DMS53 treated with DMSO at 0.1 percent for 48 hours (cell line): ENCODE measurements around the gene CTSD.

Source experiments
- DNase-seq: peaks from one replicate; lab custom pipeline; 2025; ENCODE audit not compliant: unreplicated experiment; lab: John Stamatoyannopoulos, UW

CTSD gene

DNA sequence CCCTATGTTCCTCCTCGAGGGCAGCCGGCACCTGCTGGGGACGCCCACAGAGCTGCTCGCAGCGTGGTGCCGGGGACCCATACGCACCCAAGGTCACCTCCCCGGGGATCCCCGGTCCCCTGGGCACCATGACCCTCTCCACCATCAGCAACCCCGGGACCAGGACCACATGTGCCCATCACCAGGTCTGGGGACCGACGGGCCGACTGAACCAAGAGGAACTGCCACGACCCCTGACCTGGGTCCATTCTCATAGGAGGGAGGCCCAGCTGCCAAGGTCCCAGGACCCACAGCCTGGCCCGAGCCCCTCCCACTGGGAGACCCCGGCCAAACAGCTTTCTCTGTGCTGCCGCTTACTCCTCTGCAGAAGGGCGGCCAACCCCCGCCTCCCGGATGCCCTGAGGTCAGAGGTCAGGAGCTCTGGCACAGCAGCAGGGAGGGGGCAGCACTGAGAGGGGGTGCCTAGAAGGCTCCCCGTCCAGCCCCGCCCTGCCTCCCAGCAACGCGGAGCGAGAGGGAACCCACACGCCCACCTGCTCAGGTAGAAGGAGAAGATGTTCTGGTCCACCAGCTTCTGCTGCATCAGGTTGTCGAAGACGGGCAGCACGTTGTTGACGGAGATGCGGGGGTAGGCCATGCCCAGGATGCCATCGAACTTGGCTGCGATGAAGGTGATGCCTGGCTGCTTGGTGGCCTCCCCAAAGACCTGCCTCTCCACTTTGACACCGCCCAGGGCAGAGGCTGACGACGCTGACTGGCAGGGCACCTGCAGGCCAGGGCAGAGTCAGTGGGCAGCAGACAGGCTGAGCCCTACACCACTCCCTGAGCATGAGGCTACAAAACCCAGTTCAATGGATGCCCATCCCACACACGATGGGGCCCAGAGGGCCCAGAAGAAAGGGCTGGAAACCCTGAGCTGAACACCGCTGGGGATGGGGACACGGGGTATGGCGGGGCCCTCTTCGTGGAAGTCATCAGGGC lies 6.6 kb downstream of the CTSD start:
- DNase-seq: no peak

DNA sequence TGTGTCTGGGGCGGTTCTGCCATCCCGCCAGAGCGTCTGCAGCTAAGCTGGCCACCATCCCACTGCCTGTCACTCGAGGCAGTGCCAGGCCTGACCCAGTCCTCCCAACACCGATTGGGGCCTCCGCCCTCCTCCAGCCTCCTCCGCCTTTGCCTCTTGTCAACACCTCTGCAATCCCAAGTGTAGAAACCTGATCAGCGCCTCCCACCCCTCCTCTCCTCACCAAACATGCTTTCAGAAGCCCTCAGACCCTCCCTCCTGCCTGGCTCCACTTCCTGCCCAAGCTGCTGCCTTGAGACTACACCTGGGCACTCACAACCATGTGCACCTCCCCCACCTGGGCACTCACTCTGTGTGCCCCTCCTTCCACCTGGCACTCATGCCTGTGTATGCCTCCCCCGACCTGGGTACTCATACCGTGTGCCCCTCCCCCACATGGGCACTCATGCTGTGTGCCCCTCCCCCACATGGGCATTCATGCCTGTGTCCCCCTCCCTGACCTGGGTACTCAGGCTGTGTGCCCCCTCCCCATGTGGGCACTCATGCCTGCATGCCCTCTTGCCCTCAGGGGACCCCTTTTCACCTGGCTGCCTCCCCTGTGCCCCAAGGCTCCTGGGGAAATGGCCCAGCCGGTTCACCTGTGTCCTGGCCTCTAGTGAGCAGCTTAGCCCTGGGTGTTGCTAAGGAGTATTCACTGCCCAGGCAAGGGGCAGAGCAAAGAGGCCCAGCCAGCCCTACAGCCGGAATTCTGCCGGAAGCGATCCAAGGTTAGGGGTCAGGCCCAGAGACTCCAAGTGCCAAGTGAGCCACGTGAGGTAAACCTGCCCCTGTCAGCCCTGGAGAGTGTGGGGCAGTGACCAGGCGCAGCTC lies 7.8 kb downstream of the CTSD start:
- no peak for DNase-seq

GRCh38 chr11:1755344-1755691 lies 8.4 kb downstream of the CTSD start:
- no peak for DNase-seq

- DNase-seq: no peak
Observed at GRCh38 chr11:1754376-1755150, 9.2 kb downstream of the CTSD start.

- DNase-seq: no peak
Observed at GRCh38 chr11:1753929-1754305, 9.8 kb downstream of the CTSD start.

- no peak for DNase-seq
Observed at GRCh38 chr11:1753229-1753928, 10.3 kb downstream of the CTSD start.

DNA sequence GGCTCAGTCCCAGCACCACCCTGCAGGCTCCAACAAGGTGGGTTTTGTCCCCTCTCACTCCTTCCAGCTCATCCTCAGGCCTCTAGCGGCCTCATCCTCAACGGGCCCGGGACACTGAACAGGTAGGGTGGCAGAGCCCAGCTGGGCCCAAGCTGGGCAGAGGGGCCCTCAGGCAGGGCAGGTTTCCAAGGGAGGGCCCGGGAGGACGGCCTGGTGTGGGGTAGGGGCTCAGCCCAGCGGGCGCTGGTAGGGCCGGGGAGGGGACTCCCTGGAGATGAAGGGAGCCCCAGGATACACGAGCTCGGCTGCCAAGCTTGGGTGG lies 10.9 kb downstream of the CTSD start:
- no peak for DNase-seq

DNA sequence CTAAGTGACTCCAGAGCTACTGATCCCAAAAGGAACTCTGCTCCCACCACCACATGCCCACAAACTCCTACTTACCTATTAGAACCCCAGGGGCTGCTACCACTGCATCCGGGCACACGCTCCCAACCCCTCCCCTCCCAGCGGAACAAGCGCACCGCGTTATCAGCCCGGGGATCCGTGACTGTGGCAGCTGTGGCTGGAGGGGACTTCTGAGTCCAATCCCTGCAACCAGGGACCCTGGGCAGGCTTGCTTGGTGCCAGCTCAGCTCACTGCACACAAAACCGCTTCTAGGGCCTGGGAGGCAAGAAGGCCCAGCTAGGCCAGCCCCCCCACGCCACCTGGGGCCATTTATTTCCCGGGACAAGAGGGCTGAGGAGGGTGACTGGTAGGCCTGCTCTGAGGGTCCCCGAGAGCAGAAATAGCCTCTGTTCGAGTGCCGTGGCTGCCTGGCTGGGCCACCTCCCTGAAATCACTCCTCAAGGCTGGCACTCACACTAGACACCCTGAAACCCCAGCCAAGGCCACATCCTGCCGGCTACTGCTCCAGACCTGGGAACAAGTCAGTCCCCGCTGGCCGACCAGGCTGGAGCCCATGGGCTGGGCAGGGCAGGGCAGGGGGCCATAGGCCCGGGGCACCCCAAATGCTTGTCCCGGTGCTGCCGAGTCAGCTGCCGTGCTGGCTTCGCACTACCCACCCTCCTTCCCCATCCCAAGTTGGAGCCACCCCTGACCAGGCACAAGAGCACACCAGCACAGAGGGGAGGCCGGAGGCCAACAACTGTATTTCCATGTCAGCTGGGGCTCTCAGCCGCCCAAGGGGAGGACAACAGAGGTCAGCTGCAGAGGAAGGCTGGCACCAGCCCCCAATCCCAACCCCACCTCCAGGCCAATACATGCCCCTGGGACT lies 11.5 kb downstream of the CTSD start:
- no peak for DNase-seq

DNA sequence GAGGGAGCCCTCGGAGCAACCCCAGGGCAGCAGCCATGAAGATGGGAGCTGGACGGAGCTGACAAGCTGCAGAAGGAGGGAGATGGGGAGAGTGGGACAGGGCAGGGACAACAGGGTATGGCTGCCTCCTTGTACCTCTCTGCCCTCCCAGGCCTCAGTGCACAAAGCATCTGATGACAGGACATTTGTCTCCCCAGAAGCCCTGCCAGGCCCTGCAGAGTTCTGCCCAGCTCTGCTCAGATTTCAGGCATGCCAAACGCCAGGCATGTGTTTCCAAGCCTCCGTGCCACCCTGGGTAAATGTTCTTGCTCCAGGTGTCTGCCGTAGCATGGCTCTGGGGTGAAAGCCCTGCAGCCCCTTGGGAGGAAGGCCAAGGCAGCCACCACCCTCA lies 12.2 kb downstream of the CTSD start:
- no peak for DNase-seq

DNA sequence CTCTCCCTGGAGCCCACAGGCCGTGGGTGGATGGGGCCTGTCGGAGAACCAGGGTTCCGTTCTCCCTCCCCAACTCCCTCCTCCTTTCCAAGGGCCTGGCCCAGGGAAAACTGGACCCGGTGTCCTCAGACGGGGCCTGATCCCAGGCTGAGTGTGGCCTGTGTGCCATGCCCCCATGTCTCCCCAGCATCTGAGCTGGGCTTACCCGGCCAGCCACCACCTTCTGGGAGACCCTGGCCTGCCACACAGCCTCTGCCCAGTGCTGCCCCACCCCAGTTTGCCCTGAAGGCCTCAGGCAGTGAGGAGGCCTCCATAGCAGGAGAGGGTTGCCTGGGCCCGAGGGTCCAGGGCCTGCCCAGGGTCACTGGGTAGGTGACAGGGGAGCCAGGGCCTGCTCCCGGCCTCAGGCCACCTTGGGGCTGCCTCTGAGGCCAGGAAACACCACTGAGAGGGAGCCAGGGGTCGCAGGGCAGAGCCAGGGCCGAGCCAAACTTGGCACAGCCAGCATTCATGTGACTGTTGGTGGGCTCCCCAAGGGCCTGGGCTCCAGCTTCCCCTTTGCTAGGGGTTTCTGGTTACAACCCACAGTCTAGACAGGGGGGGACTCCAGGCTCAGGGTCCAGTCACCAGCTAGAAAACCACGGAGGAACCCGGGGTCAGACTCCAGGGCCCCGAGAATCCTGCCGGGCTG lies 12.7 kb downstream of the CTSD start:
- DNase-seq: no peak

- no peak for DNase-seq
Observed at GRCh38 chr11:1750481-1750839, 13.3 kb downstream of the CTSD start, which contains the start of gene IFITM10. Gene IFITM10 (minus strand): TSS chr11:1750595. CDS start chr11:1750442, 153 bp downstream.

DNA sequence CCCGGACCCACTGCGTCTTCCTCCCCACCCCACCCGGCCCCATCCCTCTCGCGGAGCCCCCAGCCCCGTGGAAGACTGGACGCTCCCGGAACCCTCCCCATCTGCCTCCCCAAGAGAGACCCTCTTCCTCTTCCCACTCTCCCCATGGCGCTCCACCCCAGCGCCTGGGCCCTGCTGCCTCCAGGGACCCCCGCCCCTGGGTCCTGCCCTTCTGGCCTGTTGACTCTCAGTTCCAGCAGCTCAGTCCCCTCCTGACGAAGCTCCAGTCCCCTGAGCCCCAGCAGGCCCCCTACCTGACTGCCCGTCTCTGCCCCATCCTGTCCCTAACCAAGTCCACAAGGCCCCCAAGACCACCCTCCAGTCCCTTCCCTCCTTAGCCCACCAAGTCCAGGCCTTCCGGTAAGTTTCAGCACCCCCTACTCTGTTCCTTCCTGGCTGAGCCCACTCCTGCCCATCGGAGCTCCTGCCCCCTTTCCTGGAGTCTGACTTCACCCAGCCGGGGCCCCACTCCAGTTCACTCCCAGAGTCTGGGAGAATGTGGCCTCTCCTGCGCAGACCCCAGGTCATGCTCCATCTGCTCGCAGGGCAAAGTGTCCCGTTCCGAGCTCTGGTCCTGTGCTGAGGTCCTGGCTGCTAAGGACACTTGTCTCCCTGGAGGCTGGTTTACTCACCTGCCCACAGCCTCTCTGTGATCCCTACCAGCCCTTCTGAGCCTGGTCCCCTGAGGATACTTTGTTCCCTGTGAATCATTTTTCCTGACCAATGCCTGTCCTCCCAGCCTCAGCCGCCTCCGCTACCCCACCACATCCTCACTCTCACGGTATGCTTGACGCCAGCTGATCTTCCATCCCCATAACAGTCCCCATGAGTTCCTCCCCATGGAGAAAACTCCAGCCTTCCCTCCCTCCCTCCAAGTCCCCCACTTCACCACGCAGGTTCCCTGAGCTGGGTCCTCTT lies 14.1 kb downstream of the CTSD start:
- peak; percentile 4 for DNase-seq

- no peak for DNase-seq
Observed at GRCh38 chr11:1748636-1749394, 14.9 kb downstream of the CTSD start.

GRCh38 chr11:1747753-1748635 lies 15.7 kb downstream of the CTSD start:
- DNase-seq: no peak

DNA sequence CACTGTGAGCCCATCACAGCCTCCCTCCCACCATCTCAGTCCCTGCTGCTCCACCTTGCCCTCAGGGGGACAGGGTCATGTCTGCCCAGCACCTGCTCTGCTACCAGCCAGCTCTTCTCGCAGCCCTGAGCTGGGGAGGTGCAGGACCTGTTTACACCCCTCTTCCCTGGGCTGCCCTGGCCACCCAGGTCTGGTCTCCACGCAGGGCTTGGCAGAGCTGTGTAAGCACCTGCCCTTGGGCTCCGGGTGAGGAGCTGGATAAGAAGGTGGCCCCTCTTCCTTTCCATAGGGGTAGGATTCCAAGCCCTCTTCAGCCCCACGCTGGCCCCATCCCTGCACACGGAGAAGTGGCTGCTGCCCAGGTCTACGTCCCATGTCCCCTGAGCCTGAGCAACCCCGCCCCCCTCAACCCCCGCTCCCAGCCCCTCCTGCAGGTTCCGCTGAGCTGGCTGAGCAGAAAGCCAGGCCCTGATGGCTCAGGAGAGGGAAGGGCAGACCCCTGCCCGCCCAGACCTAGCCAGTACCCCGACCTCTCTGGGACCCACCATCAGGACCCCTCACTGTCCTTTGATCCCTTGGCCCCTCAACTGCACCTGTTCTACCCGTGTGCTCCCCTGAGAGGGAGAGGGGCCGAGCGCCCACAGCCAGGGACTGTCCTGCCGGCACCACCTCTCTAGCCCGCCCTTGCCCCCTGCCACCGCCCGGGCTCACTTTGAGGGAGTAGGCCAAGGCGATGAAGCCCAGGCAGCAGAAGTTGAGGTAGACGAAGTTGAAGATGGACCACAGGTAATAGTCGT lies 16.6 kb downstream of the CTSD start:
- DNase-seq: no peak
